ENCODE data around the gene SLC16A13. TPM values are rescaled to one million over a fixed set of nuclear protein-coding genes. Genes with fewer than 3 reads are reported as not detected.
A peak's percentile ranks its signal among the peaks of the same experiment; 100 is the strongest.

SLC16A13 gene
- total RNA-seq, 1 experiment from 2014 or later: 0.77 TPM

- no peak for DNase-seq (ENCODE audit: low spot score)
Measured at GRCh38 chr17:7011942-7012254, 23.9 kb upstream of the SLC16A13 start.

- DNase-seq (ENCODE audit: low spot score): peak; percentile 92
Measured at GRCh38 chr17:7014261-7014994, 21.4 kb upstream of the SLC16A13 start.

- no peak for DNase-seq (ENCODE audit: low spot score)
Measured at GRCh38 chr17:7014995-7015958, 20.5 kb upstream of the SLC16A13 start.

GRCh38 chr17:7016418-7016817, 19.4 kb upstream of the SLC16A13 start:
- DNase-seq (ENCODE audit: low spot score): no peak

- DNase-seq (ENCODE audit: low spot score): no peak
Measured at GRCh38 chr17:7016886-7017826, 18.7 kb upstream of the SLC16A13 start.

GRCh38 chr17:7017827-7018200, 18.0 kb upstream of the SLC16A13 start:
- no peak for DNase-seq (ENCODE audit: low spot score)

- DNase-seq (ENCODE audit: low spot score): no peak
Measured at GRCh38 chr17:7018331-7018964, 17.4 kb upstream of the SLC16A13 start.

- no peak for DNase-seq (ENCODE audit: low spot score)
Measured at GRCh38 chr17:7019367-7019766, 16.4 kb upstream of the SLC16A13 start.

GRCh38 chr17:7019839-7020519, 15.8 kb upstream of the SLC16A13 start:
- DNase-seq (ENCODE audit: low spot score): peak; percentile 33

- DNase-seq (ENCODE audit: low spot score): no peak
Measured at GRCh38 chr17:7020894-7021664, 14.7 kb upstream of the SLC16A13 start.

- DNase-seq (ENCODE audit: low spot score): no peak
Measured at GRCh38 chr17:7021993-7022778, 13.6 kb upstream of the SLC16A13 start.

- DNase-seq (ENCODE audit: low spot score): no peak
Measured at GRCh38 chr17:7022781-7023571, 12.8 kb upstream of the SLC16A13 start, which contains the start of gene BCL6B. TSS of gene BCL6B (plus strand) at chr17:7023050. CDS start at chr17:7023672, 622 bp downstream.

GRCh38 chr17:7023576-7024401, 12.0 kb upstream of the SLC16A13 start:
- DNase-seq (ENCODE audit: low spot score): no peak

GRCh38 chr17:7024402-7024785, 11.4 kb upstream of the SLC16A13 start:
- no peak for DNase-seq (ENCODE audit: low spot score)

- DNase-seq (ENCODE audit: low spot score): no peak
Measured at GRCh38 chr17:7025245-7025644, 10.6 kb upstream of the SLC16A13 start.

GRCh38 chr17:7026471-7027115, 9.2 kb upstream of the SLC16A13 start:
- no peak for DNase-seq (ENCODE audit: low spot score)

- no peak for DNase-seq (ENCODE audit: low spot score)
Measured at GRCh38 chr17:7027335-7027734, 8.5 kb upstream of the SLC16A13 start.

All from H4 (cell line).